WTC11 (cell line): ENCODE data around the gene MBP. TPM values are rescaled to one million over a fixed set of nuclear protein-coding genes. Genes with fewer than 3 reads are reported as not detected.
A peak's percentile ranks its signal among the peaks of the same experiment; 100 is the strongest.

Experiments
- ATAC-seq: fragments of 200-7000 bp; cut with Tn5 transposase; 2 replicates; pipeline ENCODE4 v1.10.0; 2021; ENCODE audit warnings: mild to moderate bottlenecking, moderate library complexity
- CTCF ChIA-PET: fragments of 300-600 bp; sonication (Branson Sonifier 250); formaldehyde crosslinking; loops from one replicate; lab custom pipeline; 2021; ENCODE audit warnings: antibody characterized with exemption; lab: Charles Lee
- POLR2A ChIA-PET: fragments of 350-600 bp; sonication (Branson Sonifier 250); formaldehyde crosslinking; loops from one replicate; lab custom pipeline; 2021; ENCODE audit warnings: antibody characterized with exemption; lab: Charles Lee
- DNase-seq: peaks from one replicate; pipeline ENCODE4 v3.0.0; 2021; ENCODE audit warnings: low spot score
- H3K27ac Mint-ChIP-seq: 2 replicates; pipeline ENCODE4 v1.8.0; 2021; ENCODE audit warnings: mixed read lengths
- H3K27me3 Mint-ChIP-seq: 2 replicates; pipeline ENCODE4 v1.8.0; 2021; ENCODE audit warnings: low read depth, mild to moderate bottlenecking, moderate library complexity, mixed read lengths
- H3K36me3 Mint-ChIP-seq: 2 replicates; pipeline ENCODE4 v1.8.0; 2021; ENCODE audit warnings: mixed read lengths
- H3K4me1 Mint-ChIP-seq: 2 replicates; pipeline ENCODE4 v1.8.0; 2022; ENCODE audit warnings: mixed read lengths
- H3K4me3 Mint-ChIP-seq: 2 replicates; pipeline ENCODE4 v1.8.0; 2021; ENCODE audit warnings: mild to moderate bottlenecking, moderate library complexity, mixed read lengths
- H3K9me3 Mint-ChIP-seq: 2 replicates; pipeline ENCODE4 v1.8.0; 2021; ENCODE audit warnings: mixed read lengths
- ERG ChIP-seq: fragments of 250-450 bp; sonication (Bioruptor Pico); IDR thresholded peaks from 2 replicates; pipeline ENCODE4 v1.8.0; 2021; ENCODE audit warnings: mild to moderate bottlenecking
- GRHL2 ChIP-seq: fragments of 250-450 bp; sonication (Bioruptor Pico); IDR thresholded peaks from 2 replicates; pipeline ENCODE4 v1.8.0; 2022; ENCODE audit warnings: mild to moderate bottlenecking, moderate library complexity; ENCODE audit not compliant: insufficient replicate concordance, severe bottlenecking
- IRF1 ChIP-seq: sonication (generic); formaldehyde crosslinking; IDR thresholded peaks from 2 replicates; pipeline ENCODE4 v1.8.0; 2023; ENCODE audit warnings: missing genetic modification reagents
- NFATC4 ChIP-seq: fragments of 250-450 bp; sonication (Bioruptor Pico); IDR thresholded peaks from 2 replicates; pipeline ENCODE4 v1.9.0; 2021; ENCODE audit warnings: mild to moderate bottlenecking
- NFE2L1 ChIP-seq: sonication (generic); formaldehyde crosslinking; IDR thresholded peaks from 2 replicates; pipeline ENCODE4 v1.8.1; 2023; ENCODE audit warnings: missing genetic modification reagents
- NR3C1 ChIP-seq: sonication (generic); formaldehyde crosslinking; conservative IDR thresholded peaks from 2 replicates; pipeline ENCODE4 v1.8.1; 2023; ENCODE audit warnings: low read depth, mild to moderate bottlenecking, missing genetic modification reagents
- PRDM15 ChIP-seq: sonication (generic); formaldehyde crosslinking; IDR thresholded peaks from 2 replicates; pipeline ENCODE4 v1.8.0; 2022; ENCODE audit warnings: missing genetic modification reagents
- RELA ChIP-seq: sonication (generic); formaldehyde crosslinking; IDR thresholded peaks from 2 replicates; pipeline ENCODE4 v1.8.1; 2022; ENCODE audit warnings: missing genetic modification reagents, mild to moderate bottlenecking, borderline replicate concordance
- ZNF423 ChIP-seq: fragments of 250-450 bp; sonication (Bioruptor Pico); IDR thresholded peaks from 2 replicates; pipeline ENCODE4 v2.1.2; 2022; ENCODE audit warnings: mild to moderate bottlenecking, moderate library complexity
- ZNF425 ChIP-seq: fragments of 250-450 bp; sonication (Bioruptor Pico); conservative IDR thresholded peaks from 2 replicates; pipeline ENCODE4 v1.9.0; 2021; ENCODE audit warnings: mild to moderate bottlenecking
- total RNA-seq: library from RNA; stranded (reverse); gene quantifications from 3 replicates; pipeline ENCODE4 v1.2.3, GENCODE V29; 2021
- TF ChIP-seq, protein P1 (sequence below): sonication (generic); formaldehyde crosslinking; IDR thresholded peaks from 2 replicates; pipeline ENCODE4 v1.8.1; 2023; ENCODE audit warnings: mild to moderate bottlenecking, missing genetic modification reagents
- TF ChIP-seq, protein P2 (sequence below): fragments of 250-450 bp; sonication (Bioruptor Pico); IDR thresholded peaks from 2 replicates; pipeline ENCODE4 v1.9.0; 2021; ENCODE audit warnings: moderate library complexity, mild to moderate bottlenecking, inconsistent platforms, borderline replicate concordance

Gene MBP
- total RNA-seq, 1 experiment from 2014 or later: 19.6 TPM

GRCh38 chr18:77112747-77113092 lies 19.9 kb downstream of the MBP start (continued):
- TF ChIP-seq RELA (CRISPR knock-in tag): no peak
- no peak for TF ChIP-seq PRDM15
- no peak for TF ChIP-seq ZNF425 (CRISPR knock-in tag)
- TF ChIP-seq ZNF423 (CRISPR knock-in tag): no peak

- CTCF ChIA-PET: interaction anchor here (0.5 to 1.3 kb wide), 3 partner anchors 18 to 26 kb away, joined by 3 to 4 read pairs (median 3); no protein-coding TSS in a partner anchor
- no peak for ATAC-seq
- Mint-ChIP-seq H3K27me3 (no peaks in the 10 kb centered on the region), H3K4me1 (peaks cover 70% of the 10 kb centered on the region), H3K9me3 (no peaks in the 10 kb centered on the region), H3K27ac (peak overlapping the region; percentile 89; the same call in 1 of the 2 replicates), H3K4me3 (no peak overlapping the region), H3K36me3 (peaks cover 7% of the 10 kb centered on the region)
- POLR2A ChIA-PET: no interaction called here
- TF ChIP-seq NFE2L1 (CRISPR knock-in tag) (no peak), IRF1 (CRISPR knock-in tag) (no peak), NFATC4 (CRISPR knock-in tag) (no peak), NR3C1 (no peak), GRHL2 (CRISPR knock-in tag) (no peak), ERG (CRISPR knock-in tag) (no peak)
- TF ChIP-seq, protein P1, sequence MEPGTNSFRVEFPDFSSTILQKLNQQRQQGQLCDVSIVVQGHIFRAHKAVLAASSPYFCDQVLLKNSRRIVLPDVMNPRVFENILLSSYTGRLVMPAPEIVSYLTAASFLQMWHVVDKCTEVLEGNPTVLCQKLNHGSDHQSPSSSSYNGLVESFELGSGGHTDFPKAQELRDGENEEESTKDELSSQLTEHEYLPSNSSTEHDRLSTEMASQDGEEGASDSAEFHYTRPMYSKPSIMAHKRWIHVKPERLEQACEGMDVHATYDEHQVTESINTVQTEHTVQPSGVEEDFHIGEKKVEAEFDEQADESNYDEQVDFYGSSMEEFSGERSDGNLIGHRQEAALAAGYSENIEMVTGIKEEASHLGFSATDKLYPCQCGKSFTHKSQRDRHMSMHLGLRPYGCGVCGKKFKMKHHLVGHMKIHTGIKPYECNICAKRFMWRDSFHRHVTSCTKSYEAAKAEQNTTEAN (CRISPR knock-in tag): no peak
- TF ChIP-seq, protein P2, sequence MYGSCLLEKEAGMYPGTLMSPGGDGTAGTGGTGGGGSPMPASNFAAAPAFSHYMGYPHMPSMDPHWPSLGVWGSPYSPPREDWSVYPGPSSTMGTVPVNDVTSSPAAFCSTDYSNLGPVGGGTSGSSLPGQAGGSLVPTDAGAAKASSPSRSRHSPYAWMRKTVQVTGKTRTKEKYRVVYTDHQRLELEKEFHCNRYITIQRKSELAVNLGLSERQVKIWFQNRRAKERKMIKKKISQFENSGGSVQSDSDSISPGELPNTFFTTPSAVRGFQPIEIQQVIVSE (CRISPR knock-in tag): no peak
- DNase-seq: no peak
These were observed 20.4 kb downstream of the MBP start for GRCh38 chr18:77111951-77112746.
